Measurements from ENCODE around the gene AK1.

DNA sequence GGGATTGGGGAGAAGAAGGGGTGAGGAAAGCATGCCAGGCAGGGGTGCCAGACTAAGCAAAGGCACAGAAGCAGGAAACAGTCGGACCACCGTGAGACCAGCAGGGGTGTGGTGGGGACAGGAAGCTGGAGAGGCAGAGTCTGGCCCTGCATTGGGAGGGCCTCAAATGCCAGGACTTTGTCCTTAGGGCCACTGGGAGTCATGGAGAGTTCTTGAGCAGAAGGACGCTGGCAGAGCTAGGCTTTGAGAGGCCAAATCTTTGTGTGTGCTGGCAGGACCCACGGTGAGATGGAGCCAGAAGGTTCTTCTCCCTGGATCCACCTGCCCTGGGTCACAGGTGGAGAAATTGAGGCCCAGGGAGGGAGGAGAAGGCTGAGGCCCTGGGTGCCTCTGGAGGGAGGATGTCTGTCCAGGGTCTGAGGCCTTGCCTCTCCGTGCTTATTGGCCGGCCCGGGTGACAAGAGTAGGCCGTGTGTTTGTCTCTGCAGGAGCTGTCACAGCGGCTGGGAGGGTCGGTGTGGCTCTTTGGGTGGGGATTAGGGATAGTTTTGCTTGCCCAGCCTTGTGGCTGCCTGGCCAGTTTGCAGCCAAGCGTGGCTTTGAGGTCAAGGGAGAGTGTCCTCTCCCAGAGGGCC, 21.3 kb downstream of the AK1 start:
- TF ChIP-seq, protein P1, sequence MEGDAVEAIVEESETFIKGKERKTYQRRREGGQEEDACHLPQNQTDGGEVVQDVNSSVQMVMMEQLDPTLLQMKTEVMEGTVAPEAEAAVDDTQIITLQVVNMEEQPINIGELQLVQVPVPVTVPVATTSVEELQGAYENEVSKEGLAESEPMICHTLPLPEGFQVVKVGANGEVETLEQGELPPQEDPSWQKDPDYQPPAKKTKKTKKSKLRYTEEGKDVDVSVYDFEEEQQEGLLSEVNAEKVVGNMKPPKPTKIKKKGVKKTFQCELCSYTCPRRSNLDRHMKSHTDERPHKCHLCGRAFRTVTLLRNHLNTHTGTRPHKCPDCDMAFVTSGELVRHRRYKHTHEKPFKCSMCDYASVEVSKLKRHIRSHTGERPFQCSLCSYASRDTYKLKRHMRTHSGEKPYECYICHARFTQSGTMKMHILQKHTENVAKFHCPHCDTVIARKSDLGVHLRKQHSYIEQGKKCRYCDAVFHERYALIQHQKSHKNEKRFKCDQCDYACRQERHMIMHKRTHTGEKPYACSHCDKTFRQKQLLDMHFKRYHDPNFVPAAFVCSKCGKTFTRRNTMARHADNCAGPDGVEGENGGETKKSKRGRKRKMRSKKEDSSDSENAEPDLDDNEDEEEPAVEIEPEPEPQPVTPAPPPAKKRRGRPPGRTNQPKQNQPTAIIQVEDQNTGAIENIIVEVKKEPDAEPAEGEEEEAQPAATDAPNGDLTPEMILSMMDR (conservative IDR thresholded peaks at IDR 0.05) = no peak
- no peak for TF ChIP-seq EZH2 (IDR thresholded peaks at IDR 0.05; ENCODE audit: low read depth)

Data from PC-9 (cell line).